DND-41 (cell line): Measurements from ENCODE around the gene ARIH2.

Source experiments
- CTCF ChIP-seq: IDR thresholded peaks from 2 replicates; pipeline ENCODE4 v1.5.1; 2012; ENCODE audit warnings: borderline replicate concordance, low read length, moderate library complexity, mild to moderate bottlenecking; ENCODE audit not compliant: poor library complexity, severe bottlenecking; ENCODE audit errors: extremely low read depth
- EZH2 ChIP-seq: IDR thresholded peaks from 3 replicates; pipeline ENCODE4 v1.6.1; 2012; ENCODE audit warnings: borderline replicate concordance, low read depth, mild to moderate bottlenecking, moderate library complexity, low read length, inconsistent platforms; ENCODE audit not compliant: severe bottlenecking

GRCh38 chr3:49034650-49035049 lies 116.0 kb downstream of the ARIH2 start:
- TF ChIP-seq CTCF (no peak), EZH2 (no peak)
